Neural crest cell (in vitro differentiated cells): ENCODE measurements around the gene SMAD7. TPM values are rescaled to one million over a fixed set of nuclear protein-coding genes. Genes with fewer than 3 reads are reported as not detected.

ENCODE experiments used
- DNase-seq: peaks from one replicate; pipeline ENCODE4 v3.0.0; 2021; ENCODE audit warnings: low read depth, mixed read lengths, low spot score
- H3K27ac Mint-ChIP-seq: one replicate; pipeline ENCODE4 v1.8.0; 2021; ENCODE audit warnings: mild to moderate bottlenecking, mixed read lengths; ENCODE audit not compliant: unreplicated experiment
- H3K27me3 Mint-ChIP-seq: 2 replicates; pipeline ENCODE4 v1.8.0; 2021; ENCODE audit warnings: low read depth, mild to moderate bottlenecking, mixed read lengths
- H3K36me3 Mint-ChIP-seq: 2 replicates; pipeline ENCODE4 v1.8.0; 2021; ENCODE audit warnings: low read depth, mild to moderate bottlenecking, mixed read lengths
- H3K4me1 Mint-ChIP-seq: 2 replicates; pipeline ENCODE4 v1.8.0; 2021; ENCODE audit warnings: mixed read lengths
- H3K4me3 Mint-ChIP-seq: one replicate; pipeline ENCODE4 v1.8.0; 2021; ENCODE audit warnings: mild to moderate bottlenecking, mixed read lengths
- H3K9me3 Mint-ChIP-seq: 2 replicates; pipeline ENCODE4 v1.8.0; 2021; ENCODE audit warnings: mixed read lengths
- CTCF ChIP-seq: fragments of 200-600 bp; sonication (generic); conservative IDR thresholded peaks from 2 replicates; pipeline ENCODE4 v1.5.0; 2021; ENCODE audit warnings: antibody characterized with exemption, mild to moderate bottlenecking
- total RNA-seq: library from RNA; stranded (reverse); gene quantifications from 2 replicates; pipeline ENCODE4 v1.2.1, GENCODE V29; 2021

The SMAD7 gene
- total RNA-seq, 1 donor from 2014 or later: 2.0 TPM

GRCh38 chr18:48900469-48900868, 50.3 kb downstream of the SMAD7 start:
- no peak for TF ChIP-seq CTCF
- peaks cover 10% of the 10 kb centered on the region for H3K4me1 Mint-ChIP-seq
- DNase-seq: no peak
- no peaks in the 10 kb centered on the region for H3K27me3 Mint-ChIP-seq
- no peak overlapping the region for H3K27ac Mint-ChIP-seq
- H3K4me3 Mint-ChIP-seq: no peak overlapping the region
- peaks cover 2% of the 10 kb centered on the region for H3K36me3 Mint-ChIP-seq
- peaks cover 17% of the 10 kb centered on the region for H3K9me3 Mint-ChIP-seq

DNA sequence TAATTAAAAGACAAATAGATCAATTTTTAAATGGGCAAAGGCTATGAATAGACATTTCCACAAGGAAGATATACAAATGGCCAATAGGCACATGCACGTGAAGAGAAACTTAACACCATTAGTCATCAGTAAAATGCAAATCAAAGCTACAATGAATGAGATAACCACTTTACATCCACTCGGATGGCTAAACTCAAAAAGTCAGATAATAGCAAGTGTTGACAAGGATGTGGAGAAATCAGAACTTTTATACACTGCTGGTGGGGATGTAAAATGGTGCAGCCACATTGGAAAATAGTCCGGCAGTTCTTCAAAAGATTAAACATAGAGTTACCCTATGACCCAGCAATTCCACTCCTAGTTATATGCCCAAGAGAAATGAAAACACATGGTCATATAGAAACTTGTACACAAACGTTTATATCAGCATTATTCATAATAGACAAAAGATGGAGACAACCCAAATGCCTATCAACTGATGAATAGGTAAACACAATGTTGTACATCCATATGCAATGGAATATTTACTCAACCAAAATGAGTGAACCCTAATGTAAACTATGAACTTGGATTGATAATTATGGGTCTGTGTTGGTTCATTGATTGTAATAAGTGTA, 51.1 kb downstream of the SMAD7 start:
- DNase-seq: no peak
- Mint-ChIP-seq H3K4me1 (peaks cover 15% of the 10 kb centered on the region), H3K27me3 (no peaks in the 10 kb centered on the region), H3K36me3 (peaks cover 2% of the 10 kb centered on the region), H3K27ac (no peak overlapping the region), H3K4me3 (no peak overlapping the region), H3K9me3 (peaks cover 11% of the 10 kb centered on the region)
- TF ChIP-seq CTCF: no peak

DNA sequence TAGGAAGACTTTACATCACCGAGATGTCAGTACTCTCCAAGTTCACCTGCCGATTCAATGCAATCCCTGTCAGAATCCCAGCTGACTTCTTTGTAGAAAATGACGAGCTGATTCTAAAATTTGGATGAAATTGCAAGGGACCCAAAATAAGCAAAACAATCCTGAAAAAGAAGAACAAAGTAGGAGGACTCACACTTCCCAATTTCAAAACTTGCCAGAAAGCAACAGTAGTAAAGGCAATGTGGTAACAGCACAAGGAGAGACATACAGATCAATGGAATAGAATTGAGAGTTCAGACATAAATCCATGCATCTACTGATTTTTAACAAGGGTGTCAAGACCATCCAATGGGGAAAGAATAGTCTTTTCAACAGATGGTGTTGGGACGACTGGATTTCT, 52.2 kb downstream of the SMAD7 start:
- Mint-ChIP-seq H3K27ac (no peak overlapping the region), H3K36me3 (no peaks in the 10 kb centered on the region), H3K9me3 (peaks cover 3% of the 10 kb centered on the region), H3K4me1 (peaks cover 17% of the 10 kb centered on the region), H3K27me3 (no peaks in the 10 kb centered on the region), H3K4me3 (no peak overlapping the region)
- no peak for TF ChIP-seq CTCF
- DNase-seq: no peak

GRCh38 chr18:48897531-48897930, 53.2 kb downstream of the SMAD7 start:
- Mint-ChIP-seq H3K4me1 (peaks cover 27% of the 10 kb centered on the region), H3K36me3 (no peaks in the 10 kb centered on the region), H3K4me3 (no peak overlapping the region), H3K9me3 (peaks cover 3% of the 10 kb centered on the region), H3K27ac (no peak overlapping the region), H3K27me3 (no peaks in the 10 kb centered on the region)
- no peak for DNase-seq
- no peak for TF ChIP-seq CTCF

DNA sequence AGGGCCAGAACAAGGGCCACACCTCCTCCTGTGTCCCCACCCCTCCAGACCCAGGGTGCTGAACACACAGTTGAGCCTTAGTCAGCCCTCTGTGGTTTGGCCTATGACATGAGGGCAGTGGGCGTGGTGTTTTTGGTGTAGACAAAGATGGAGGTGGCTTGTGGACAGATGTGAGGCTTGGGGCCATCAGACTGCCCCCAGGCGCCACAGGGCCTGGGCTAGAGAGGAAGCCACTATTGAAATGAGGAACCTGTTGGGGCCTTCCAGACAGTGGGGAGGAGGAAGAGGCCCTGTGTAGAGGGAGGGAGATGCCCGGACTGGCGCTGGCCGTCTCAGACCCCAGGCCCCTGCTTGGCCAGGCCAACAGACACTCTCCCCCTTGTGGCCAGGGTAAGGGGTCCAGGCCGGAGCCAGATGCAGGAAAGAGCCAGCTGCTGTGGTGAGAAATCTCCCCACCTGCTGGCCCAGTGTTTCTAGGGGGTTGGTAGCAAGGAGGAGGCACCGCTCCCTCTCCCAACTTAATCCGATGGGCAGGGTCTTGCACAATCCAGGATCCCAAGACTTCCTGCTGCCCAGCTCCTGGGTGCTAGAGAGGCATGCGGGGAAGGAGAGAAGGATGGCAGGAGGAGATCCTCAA, 53.8 kb downstream of the SMAD7 start:
- DNase-seq: no peak
- H3K27me3 Mint-ChIP-seq: no peaks in the 10 kb centered on the region
- peaks cover 27% of the 10 kb centered on the region for H3K4me1 Mint-ChIP-seq
- H3K9me3 Mint-ChIP-seq: peaks cover 3% of the 10 kb centered on the region
- H3K4me3 Mint-ChIP-seq: no peak overlapping the region
- no peaks in the 10 kb centered on the region for H3K36me3 Mint-ChIP-seq
- H3K27ac Mint-ChIP-seq: peak overlapping the region; percentile 15
- no peak for TF ChIP-seq CTCF
